HG03521 (cell line): ENCODE measurements around the gene IGDCC3.

Experiments
- ATAC-seq: cut with Tn5 transposase; IDR thresholded peaks from one replicate; pipeline ENCODE4 v1.9.1; 2021; ENCODE audit warnings: mild to moderate bottlenecking, moderate library complexity; ENCODE audit not compliant: unreplicated experiment

IGDCC3 gene

DNA sequence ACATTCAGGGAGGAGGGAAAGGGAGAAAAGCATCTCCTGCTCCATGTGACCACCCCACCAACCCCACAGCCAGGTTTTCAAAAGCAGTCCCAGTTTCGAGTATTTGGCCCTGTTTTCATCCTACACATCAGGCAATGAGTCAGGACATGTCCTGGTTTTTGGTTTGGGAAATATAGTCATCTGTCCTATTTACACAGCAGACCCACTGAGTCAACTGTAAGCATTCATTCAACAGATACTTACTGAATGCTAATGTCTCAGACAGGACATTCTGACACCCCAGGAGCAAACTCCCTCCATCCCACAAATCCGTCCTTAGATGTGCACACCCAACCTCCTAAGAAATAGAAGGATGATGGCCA, 32.9 kb downstream of the IGDCC3 start:
- no peak for ATAC-seq

DNA sequence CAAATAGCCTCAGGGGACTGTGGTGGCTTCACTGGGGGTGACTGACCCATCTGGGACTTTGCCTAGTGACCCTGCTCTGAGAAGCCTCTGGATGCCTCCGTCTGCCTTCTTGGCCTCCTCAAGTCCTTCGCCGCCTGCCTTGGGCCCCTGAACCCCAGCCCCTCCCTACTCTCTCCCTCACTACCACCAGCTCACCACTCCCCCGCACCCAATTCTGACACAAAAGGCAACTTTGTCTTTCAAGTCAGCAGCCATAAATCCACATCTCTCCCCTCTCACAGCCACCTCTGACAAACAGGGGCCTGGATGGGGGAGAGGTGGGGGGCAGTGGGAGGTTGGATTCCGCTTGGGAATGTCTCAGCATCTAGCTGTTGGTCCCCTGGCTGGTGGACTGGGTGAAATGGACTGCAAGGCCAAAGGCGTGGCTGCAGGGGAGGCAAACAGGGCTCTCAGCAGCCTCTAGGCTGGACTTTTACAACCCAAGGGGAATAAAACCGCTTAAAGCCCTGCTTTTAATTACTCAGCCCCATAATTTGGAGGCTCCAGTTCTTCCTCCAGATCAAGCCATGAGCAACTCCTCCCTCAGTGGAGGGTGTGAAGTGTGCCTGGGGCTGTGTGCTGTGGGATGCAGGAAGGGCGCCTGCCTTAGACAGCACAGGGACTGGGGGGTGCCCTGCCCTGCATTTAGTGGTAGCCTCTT, 33.4 kb downstream of the IGDCC3 start:
- no peak for ATAC-seq

DNA sequence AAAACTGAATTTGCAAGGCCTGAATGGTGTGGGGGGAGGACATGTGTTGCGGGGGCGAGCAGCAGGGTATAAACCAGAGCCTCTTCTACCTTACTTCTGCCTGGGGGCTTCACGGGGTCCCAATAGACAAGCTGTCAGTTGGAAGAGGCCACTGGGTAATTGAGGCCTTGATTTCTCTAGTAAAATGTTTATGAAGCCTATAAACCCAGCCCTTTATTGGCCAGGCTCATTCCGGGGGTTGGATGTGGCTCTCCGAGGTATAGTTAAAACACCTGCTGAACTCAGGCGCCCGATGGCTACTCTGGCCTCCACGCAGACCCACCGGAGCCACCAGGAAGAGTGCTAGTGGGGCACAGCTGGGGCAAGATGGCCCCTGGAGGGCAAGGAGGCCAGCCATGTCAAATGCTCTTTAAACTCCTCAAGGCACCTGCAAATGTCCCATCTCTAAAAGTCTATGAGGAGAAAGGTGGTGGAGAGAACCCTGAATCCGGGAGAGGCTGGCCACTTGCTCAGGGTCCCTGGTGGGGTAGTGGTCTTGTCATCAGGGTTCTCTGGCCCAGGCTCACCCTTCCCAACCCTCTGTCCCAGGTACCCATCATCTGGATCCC, 34.3 kb downstream of the IGDCC3 start:
- ATAC-seq = no peak

DNA sequence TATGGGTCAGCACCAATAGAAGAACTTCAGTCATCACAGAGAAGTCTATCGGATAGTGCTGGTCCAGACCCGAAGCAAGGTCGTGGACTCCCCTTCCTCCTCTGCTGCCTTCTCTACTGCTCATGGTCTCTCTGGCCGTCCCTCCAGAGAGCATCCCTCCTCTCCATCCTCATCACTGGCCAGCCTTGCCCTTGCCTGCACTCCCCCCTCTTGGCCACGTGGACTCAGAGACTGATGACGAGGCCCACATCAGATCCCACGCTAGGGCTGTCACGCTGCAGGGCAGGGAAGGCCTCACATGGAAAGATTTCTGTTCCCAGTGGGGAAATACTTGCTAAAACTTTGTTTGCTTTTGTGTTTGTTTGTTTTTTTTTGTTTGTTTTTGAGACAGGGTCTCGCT, 35.3 kb downstream of the IGDCC3 start:
- no peak for ATAC-seq

- ATAC-seq = no peak
Measured at GRCh38 chr15:65339920-65340319, 37.9 kb downstream of the IGDCC3 start.

GRCh38 chr15:65339416-65339815, 38.4 kb downstream of the IGDCC3 start:
- ATAC-seq = no peak

DNA sequence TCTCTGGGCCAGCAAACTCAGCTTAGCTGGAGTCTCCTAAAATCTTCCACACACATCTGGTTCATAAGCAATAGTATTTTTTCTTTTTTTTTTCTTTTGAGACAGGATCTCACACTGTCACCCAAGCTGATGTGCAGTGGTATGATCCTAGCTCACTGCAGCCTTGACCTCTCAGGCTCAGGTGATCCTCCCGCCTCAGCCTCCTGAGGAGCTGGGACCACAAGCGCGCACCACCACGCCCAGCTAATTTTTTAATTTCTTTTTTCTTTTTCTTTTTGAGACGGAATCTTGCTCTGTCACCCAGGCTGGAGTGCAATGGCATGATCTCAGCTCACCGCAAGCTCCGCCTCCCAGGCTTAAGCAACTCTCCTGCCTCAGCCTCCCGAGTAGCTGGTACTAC, 39.0 kb downstream of the IGDCC3 start:
- ATAC-seq = no peak

DNA sequence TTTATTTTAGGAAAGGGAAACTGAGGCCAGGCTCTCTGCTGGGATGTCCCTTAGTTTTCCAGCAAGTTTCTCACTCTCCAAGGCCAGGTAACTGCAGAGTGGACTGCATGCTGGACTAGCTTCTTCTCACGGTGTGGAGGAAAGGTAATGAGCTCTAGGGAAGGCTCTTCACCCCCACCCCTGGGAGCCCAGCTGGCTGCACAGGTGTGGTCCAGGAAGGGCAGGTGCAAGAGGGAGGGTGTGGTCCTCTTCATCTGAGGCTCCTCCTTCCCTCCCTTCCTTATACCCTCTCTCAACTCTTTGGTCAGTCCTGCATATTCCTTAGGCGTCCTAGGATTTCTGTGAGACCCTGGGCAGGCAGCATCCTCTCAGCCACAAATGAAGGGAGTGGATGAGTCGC, 39.4 kb downstream of the IGDCC3 start:
- no peak for ATAC-seq

DNA sequence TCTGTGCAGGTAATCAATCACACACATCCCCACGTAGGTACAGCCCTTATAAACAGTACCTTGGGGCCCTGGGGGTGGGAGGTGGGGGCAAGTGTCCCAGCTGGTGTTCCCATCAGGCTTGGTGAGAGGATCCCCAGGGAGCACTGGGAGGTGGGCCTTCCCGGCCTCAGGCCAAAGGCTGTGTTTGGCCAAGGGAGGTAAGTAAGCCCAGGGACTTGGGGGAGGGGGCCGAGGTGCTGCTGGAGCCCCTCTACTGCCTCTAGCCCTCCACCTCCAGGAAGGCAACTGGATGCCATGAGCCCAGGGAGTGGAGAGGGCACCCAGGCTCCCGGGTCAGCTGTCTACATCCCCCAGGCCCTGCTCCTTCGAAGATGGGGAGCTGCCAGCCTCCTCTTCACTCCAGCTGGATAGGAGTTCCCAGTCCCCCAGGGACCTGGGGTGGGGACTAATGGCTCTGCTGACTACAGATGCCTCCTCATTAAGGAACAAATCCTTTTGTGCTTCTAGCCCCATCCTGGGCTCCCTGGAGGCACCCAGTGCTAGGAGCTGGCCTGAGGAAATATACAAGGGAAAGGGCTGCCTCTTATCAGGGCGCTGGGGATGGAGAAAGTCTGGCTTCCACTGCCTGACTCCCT, 40.2 kb downstream of the IGDCC3 start:
- ATAC-seq = no peak

DNA sequence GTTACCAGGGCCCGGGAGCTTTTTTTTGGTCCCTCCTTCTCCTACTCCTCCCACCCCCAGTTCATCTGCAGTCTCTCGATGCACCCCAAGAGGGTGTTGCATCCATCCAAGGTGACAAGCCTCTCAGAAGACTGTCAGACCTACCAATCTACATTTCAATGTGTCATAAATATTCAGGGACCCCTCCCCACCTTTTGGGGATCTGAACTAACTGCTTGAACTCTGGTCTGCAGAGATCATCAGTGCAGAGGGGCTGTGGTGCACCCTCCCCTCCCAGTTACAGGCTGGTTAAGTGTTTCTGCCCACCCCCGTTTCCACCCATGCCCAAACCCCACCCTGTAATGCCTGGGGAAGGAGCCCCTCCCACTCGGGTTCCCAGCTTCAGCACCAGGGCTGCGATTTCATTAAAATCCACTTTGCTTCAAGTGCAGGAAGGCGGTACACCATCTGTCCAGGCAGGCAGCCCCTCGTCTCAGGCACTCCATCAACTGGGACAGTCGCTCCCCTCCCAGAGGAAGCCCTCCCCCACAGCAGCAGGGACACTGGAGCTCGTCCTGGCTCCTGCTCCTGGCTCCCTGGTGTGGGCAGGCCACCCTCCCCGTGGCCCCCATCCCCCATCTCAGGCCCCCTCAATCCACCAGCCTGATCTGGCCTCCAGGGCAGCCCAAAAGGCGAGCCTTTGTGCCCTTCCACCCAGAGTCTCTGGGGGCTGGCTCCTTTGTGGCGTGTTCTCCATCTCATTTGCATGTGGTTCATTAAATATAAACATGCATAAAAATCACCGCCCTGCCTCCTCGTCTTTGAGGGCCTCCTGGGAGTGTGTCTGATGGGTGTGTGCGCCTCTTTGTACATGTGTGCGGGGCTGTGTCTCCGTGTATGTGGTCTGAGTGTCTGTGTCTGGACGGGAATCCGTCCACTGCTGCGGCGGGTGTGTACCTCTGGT, 41.0 kb downstream of the IGDCC3 start:
- no peak for ATAC-seq

DNA sequence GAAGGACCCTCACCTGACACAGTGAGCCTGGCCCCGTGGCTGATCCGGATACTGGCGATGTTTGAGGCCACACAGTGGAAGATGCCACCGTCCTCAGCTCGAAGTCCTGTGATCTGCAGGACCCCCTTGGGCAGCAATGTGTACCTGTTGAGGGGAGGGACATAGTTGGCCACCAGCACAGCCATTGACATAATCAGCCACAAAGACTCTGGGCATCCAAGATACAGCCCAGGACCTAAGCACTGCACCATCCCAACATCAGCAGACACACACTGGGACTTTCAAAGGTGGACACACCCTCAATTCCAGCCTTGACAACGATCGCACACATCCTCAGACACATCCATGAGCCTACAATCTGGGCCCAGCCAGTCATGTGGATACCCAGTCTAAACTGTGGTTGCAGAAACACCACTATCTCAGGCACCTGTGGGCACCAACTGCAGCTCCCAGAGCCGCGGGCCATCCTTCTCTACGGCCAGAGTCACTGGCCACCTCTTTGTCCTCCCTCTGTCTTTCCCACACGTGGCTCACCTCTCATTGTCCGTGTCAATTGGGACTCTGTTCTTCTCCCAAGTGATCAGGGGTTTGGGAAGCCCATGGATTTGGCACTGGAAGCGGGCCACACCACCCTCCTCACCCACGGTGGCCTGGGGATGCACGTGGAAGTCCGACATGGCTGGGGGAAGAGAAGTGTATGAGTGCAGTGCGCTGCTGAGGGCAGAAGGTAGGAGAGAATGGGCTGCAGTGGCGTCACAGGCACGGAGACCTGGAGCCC, 42.3 kb downstream of the IGDCC3 start:
- no peak for ATAC-seq

DNA sequence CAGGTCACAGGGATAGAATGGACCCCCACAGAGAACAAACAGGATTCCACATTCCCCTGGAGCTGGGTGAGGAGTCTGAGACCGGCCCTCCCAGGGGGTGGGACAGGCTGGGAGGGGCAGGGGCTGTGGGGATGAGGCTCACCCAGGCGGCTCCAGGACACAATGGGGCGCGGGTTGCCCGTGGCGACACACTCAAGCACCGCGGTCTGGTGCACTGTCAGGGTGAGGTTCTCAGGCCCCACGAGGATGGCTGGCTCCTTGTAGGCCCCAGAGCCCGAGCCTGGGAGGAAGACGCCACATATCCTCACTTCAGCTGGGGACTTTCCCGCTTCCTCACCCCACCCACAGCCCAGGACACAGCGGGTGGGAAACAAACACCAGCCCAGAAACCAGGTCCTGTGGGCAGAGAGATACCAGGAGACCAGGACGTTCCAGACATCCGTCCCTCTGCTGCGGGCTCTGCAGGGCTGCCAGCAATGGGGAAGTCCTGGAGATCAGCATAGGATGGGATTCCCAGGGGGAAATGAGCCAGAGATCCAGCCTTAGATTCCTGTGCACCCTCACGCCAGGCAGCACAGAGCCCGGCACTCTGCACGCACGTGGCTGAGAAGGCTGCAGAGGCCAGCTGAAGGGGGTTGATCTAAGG, 43.1 kb downstream of the IGDCC3 start:
- no peak for ATAC-seq

DNA sequence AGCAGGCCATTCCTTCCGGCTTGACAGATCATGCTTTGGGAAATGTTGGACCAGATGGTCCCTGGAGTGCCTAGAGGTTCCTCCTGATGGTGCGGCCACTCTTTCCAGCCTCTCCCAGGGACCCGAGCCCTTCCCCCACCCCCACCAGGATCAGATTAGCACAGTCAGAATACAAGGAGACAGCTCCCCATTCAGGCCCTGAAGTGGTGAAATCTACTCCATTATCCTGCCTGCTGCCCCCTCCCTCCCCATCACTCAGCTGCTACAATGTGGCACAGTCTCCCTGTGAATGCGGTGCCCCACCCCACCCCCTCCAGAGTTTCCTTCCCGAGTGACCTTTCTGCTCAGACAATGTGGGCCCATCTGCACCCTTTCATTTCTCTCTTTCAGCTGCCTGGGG, 43.9 kb downstream of the IGDCC3 start:
- no peak for ATAC-seq

GRCh38 chr15:65333148-65333820, 44.5 kb downstream of the IGDCC3 start:
- no peak for ATAC-seq

GRCh38 chr15:65332391-65333147, 45.2 kb downstream of the IGDCC3 start:
- no peak for ATAC-seq

DNA sequence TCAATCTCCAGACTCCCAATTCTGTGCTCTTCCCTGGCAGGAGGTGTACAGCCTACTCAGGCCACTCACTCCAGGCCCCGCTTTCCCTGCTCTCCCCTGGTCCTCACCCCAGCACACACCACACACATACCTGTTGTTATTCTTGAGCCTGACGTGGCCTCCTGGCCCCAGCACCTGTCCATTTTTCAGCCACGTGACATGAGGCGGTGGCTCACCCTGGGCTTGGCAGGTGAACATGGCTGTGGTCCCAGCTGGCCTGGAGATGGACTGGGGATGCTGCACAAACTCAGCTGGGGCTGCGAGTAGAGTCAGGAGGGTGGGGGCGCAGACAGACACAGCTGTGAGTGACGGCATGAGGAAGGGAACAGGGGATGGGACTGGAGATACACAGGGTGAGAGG, 46.0 kb downstream of the IGDCC3 start:
- no peak for ATAC-seq

- ATAC-seq = no peak
Measured at GRCh38 chr15:65330934-65331645, 46.7 kb downstream of the IGDCC3 start.
